GM04504 (cell line): Measurements from ENCODE around the gene RSL24D1.

Experiments
- DNase-seq: peaks from one replicate; pipeline ENCODE4 v3.0.0-alpha.2; 2012; ENCODE audit warnings: low read depth

The RSL24D1 gene

GRCh38 chr15:55196458-55197361 lies at the start of gene RSL24D1:
RSL24D1 (minus strand) TSS chr15:55196941; CDS start chr15:55196890, 51 bp downstream.
- peak; percentile 98 for DNase-seq

GRCh38 chr15:55245059-55245458 lies 48.3 kb upstream of the RSL24D1 start:
- DNase-seq = no peak

GRCh38 chr15:55241891-55242290 lies 45.1 kb upstream of the RSL24D1 start:
- DNase-seq = no peak

- no peak for DNase-seq
Observed at GRCh38 chr15:55241186-55241585, 44.4 kb upstream of the RSL24D1 start.

DNA sequence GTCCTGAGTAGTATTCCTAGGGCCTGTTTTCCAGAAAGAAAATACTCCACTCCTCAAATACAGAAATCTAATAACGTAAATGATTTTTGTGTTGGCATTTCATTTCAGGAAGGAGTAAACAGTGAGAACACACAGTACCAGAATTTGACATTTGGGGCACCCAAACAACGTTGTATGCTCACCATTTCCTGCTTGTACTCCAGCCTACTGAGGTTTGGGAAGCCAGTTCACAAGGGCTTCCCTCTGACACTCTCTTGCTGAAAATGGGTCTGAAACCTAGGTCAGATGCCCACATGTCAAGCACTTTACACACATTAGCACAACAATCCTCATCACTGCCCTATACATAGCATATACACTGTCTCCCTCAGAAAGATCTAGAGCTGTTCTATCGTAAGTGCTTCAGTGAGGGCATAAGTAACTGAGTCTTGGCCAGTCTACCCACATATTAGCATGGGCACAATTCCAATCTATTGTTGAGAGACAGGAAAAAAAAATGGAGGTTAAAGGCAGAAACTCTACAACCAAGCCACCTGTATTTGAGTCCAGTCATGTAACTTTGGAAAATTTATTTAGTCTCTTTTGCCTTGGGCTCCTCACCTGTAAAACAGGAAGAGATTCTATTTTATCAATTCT lies 43.5 kb upstream of the RSL24D1 start:
- DNase-seq = no peak

- no peak for DNase-seq
Observed at GRCh38 chr15:55239440-55240124, 42.8 kb upstream of the RSL24D1 start.

DNA sequence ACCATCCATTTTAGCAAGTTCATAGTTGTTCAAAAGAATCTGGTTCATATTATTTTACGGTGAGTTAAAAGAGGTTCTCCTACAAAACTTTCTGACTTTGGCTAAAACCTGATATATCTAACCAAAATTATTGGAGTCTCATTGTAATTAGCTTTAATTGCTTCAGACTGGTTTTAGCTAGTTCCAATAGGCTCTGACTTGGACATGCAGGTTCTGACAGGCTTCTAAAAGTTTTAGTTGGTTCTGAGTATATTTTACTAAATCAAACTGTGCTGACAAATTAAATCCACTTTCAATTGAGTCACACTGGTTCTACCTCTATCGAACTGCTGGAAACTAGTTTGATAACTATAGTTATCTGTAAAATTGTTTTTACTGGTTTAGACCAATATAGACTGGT lies 42.1 kb upstream of the RSL24D1 start:
- DNase-seq = no peak

GRCh38 chr15:55237219-55238130 lies 40.7 kb upstream of the RSL24D1 start:
- DNase-seq = no peak

DNA sequence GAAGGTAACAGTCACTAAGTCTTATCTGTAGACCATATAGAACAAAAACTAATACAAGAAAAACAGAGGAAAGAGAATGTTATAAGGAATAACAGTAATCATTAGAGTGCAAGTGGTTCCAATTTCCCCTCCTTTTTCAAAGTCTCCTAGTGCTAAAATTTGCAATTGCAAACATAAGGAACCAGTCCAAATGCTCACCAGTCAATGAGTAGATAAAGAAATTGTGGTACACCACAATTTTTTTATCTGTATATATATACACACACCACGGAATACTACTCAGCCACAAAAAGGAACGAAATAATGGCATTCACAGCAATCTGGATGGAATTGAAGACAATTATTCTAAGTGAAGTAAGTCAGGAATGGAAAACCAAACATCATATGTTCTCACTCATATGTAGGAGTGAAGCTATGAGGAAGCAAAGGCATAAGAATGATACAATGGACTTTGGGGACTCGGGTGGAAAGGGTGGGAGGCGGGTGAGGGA lies 38.9 kb upstream of the RSL24D1 start:
- no peak for DNase-seq

DNA sequence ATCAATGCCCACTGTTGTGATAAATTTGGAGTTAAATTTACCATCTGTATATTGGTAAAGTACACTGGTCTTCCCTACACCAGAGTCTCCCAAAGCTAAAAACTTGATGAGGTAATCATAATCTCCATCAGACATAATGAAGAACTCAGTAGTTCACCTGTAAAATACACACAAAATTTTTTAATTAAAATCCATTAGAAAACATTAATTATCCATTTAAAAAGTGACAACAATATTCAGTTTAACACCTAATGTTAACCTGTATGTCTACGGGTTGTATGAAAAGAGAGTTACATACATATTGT lies 38.0 kb upstream of the RSL24D1 start:
- no peak for DNase-seq

GRCh38 chr15:55234104-55234799 lies 37.5 kb upstream of the RSL24D1 start:
- no peak for DNase-seq

DNA sequence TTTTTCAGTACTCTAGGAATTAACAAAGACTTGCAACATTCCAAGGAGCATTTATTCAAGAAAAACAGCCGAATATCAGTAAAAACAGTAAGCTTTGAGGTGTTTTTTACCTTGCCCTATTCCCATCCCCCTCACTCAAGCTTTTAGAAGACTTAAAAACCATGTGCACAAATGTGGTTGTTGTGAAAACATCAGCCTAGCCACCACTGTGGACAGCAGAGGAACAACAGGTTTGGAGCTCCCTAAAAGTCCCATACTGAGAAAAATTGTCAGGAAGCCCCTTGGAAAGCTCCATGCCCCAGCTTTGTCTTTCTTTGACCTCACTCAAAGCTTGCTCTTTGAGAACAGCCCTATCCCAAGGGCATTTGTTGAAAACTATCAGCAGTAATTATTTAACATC lies 34.7 kb upstream of the RSL24D1 start:
- no peak for DNase-seq

GRCh38 chr15:55230953-55231352 lies 34.2 kb upstream of the RSL24D1 start:
- no peak for DNase-seq

GRCh38 chr15:55230051-55230670 lies 33.4 kb upstream of the RSL24D1 start:
- no peak for DNase-seq

GRCh38 chr15:55226127-55226526 lies 29.4 kb upstream of the RSL24D1 start:
- DNase-seq = no peak

DNA sequence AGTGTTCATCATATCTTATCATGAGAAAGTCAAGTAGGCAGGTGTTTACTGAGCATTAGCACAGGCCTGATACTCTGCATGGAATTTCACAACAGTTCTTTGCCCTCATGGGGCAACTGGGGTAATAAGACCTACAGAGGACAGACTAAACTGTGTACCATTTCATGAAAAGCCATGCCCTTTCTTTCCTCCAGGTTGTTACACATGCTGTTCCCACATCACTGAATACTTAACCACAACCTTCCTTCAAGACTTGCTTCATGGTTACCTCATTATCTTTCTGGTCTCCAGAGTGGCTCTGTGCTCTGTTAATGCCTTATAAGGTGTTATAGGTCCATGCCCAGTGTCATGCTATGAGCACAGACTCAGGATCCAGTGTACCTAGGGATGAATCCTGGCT lies 28.2 kb upstream of the RSL24D1 start:
- DNase-seq = no peak

- DNase-seq = no peak
Observed at GRCh38 chr15:55222588-55222987, 25.8 kb upstream of the RSL24D1 start.

GRCh38 chr15:55221090-55222011 lies 24.6 kb upstream of the RSL24D1 start:
- DNase-seq = peak; percentile 77

DNA sequence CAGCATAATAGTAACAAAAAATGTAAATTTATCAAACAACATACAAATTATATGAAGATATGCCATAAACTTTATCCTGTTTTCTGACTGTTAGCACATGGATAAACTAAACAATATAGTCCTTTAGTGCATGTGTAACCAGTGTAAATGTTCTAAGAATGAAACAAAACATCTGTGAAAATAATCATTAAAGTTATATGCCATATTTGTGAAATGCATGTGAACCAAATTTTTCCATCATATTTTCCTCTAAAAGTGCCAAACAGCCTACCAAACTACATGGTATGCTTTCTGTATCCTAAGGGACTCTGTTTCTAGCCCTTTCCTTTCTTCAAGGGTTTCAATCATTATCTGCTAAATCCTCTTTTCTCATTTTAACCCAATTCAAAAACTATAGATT lies 23.9 kb upstream of the RSL24D1 start:
- no peak for DNase-seq

DNA sequence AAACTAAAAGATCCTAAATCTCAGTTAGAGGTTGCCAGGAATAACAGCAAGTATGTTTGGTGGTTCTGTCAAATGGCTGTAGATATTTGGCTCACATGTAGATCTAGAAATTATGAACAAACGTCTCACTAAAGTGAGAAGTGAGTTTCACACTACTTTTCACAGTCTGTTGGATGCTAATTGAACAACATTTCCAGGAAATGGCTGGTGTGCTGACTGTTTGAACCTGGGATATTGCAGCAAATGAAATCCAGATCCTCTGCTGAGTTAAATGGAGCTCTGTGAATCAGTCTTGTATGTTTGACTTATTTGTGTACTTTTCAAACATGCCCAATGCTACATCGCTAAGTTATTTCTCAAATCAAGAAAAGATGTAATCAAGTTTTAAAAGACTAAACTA lies 21.3 kb upstream of the RSL24D1 start:
- no peak for DNase-seq
